ENCODE data around the gene NGDN.

Gene NGDN

DNA sequence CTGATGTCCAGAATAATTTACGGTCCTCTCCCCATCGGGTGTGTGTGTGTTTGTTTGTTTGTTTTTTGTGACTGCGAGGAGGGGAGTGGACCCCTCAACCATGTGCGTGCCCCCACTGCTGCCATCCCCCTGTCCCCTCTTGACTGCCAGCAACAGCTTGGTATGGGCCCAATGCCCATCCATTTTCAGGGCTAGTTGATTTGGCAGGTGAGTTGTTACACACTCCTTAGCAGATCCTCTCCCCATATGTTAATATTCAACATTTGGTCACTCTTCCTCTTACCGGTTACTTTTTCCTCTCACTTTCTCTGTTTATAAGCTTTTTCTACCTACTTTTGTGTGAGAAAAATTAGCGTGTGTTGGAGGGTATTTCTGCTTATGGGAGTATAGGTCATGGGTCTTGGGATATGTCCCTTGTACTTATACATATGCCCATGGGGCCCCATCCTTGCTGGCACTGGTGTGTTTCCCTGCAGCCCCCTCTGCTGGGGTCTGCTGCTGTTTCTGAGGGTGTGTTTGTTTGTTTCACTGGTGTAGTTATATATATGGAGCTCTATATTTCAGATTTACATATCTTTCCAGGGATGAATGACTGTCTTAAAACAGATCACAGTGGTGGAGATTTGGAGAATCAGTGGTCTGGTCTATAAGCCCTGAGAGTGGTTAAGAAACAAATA, 48.3 kb downstream of the NGDN start:
- FAIRE-seq: no peak
- no peak for DNase-seq (ENCODE audit: extremely low spot score, insufficient read length, low read depth)

GRCh38 chr14:23518709-23519108, 49.2 kb downstream of the NGDN start:
- no peak for FAIRE-seq
- DNase-seq (ENCODE audit: extremely low spot score, insufficient read length, low read depth): no peak

DNA sequence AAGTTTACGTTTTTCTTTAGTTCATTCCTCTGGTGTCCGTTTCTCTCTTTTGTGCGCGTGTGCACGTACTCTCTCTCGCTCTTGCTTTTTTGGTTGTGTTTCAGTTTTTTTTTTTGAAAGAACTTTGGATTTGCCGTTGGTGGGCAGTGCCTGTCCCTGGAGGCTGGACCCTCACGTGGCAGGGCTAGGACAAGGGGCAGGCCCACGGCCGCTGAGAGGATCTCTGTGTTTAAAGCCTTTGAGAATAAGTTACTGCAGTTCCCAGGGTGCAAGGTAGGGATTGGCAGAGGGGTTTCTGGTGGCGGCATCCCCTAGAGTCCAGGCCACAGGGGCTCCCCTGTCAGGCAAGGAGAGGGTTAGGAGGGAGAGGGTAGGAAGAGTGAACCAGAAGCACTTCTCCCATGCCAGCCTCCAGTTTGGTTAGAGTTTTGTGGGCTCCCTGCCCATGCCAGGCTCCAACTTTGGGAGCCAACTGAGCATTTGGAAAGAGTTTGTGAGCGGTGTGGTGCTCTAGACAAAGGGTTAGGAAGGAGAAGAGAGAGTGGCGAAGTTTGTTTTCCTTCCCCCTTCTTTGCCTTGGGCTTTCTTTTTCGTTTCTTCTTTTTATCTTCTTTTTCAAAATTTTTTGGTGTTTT, 51.5 kb downstream of the NGDN start:
- DNase-seq (ENCODE audit: extremely low spot score, insufficient read length, low read depth): no peak
- FAIRE-seq: no peak

DNA sequence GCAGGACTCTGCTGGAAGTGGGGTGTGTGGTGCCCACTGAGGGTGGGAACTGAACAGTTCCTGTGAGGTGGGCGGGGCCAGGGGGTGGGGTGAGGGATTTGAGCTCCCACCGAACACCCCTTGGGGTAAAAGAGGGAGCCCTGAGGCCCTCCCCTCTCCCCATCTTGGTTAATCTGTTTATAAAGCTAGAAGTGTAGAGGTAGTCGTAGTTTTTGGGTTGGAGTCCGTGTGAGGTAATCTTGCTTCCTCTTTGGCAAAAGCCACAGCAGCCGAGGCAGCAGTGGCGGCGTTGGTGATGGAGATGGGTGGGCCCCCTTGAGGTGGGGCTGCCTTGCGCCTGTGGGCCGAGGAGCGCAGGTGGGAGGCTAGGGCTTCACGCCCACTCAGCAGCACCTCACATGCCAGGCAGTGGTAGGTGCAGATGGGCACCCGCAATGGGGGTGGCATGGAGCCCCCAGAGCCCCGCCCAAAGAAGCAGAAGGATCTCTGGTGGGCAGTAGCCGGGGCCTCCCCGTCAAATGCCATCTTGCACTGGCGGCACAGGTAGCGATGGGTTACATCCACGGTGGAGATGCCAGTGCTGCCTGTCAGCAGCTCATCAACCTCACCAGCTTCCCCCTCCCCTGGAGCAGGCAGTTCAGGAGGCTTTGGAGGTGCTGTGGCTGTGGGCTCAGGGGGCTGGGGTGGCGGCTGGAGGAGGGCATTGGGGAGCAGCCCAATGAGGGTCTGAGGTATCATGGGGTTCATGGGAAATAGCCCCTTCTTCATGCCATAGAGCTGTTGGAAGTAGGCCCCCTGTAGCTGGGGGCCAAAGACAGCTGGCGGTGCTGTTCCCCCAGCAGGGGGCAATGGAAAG, 52.5 kb downstream of the NGDN start:
- FAIRE-seq (no peak), DNase-seq (ENCODE audit: extremely low spot score, insufficient read length, low read depth) (no peak)

GRCh38 chr14:23522643-23523198, 53.2 kb downstream of the NGDN start:
- FAIRE-seq: no peak
- no peak for DNase-seq (ENCODE audit: extremely low spot score, insufficient read length, low read depth)

DNA sequence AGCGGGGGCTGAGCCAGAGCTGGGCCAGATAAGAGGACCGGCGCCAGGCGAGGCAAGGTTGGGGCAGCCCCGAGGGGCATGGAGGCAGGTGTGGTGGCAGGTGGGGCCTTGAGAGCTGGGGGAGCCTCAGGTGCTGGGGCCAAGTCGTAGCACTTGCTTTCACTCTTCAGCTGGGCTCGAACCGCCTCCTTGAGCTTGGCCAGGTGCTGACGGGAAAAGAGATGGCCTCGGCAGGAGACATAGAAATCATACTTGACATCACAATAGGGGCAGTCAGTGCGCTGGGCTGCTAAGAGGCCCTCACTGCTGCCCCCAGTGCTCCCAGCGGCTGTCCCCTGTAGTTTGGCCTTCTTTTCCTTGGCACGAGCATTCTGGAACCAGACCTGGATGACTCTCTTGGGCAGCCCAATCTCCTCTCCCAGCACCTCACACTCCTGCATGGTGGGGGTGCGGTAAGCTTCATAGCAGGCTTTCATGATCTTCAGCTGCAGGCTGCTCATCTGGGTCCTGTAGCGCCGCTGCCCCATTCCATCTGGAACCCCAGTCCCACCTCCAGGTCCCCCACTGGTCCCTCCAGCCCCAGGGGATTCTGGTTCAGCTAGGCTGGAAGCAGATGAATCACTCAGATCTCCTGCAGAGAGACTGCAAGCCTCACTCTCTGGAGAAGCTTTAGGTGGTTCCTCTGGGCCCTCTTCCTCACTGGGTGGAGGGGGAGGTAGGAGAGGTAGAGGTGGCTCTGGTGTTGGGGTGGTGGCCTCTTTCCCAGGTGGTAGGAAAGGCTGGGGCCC, 53.9 kb downstream of the NGDN start:
- no peak for DNase-seq (ENCODE audit: extremely low spot score, insufficient read length, low read depth)
- FAIRE-seq: no peak

DNA sequence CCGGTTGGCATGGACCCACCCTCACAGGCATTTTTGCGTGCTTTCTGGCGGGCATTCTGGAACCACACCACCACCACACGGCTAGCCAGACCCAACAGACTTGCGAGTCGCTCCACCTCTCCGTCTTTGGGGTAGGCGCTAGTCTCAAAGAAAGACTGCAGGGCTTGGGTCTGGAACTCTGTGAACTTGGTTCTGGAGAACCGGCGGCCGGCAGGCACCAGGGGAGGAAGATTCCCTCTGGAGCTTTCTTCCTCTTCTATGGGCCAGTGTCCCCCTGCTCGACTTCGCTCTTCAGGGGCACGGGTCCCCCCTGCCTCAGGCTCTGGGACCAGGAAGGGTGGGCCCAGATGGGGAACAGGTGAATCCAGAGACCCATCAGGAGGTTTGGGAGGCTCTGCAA, 55.5 kb downstream of the NGDN start:
- DNase-seq (ENCODE audit: extremely low spot score, insufficient read length, low read depth) (no peak), FAIRE-seq (no peak)

DNA sequence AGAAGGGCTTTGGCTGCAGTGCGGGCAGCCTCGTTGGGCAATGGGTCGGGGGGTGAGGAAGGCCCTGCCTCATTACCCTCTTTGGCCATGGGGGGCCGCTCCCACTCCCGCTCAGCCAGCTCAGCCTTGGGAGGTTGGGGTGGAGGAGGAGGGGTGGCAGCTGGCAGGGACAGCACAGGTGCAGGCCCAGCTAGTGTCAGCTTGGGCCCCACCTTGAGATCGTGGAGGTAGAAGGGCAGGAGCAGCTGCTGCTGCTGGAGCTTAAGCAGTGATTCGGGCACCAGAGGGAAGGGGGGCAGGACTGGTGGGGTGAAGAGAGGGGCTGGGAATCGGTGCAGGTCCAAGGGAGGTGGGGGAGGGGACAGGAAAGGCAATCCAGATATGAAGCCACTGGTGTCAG, 56.1 kb downstream of the NGDN start:
- FAIRE-seq (no peak), DNase-seq (ENCODE audit: extremely low spot score, insufficient read length, low read depth) (no peak)

All from GM18507 (cell line).